GM10248 (cell line): ENCODE results near the gene LRRK1.
A peak's percentile ranks its signal among the peaks of the same experiment; 100 is the strongest.

Experiments
- CTCF ChIA-PET: fragments of 300-600 bp; sonication (Branson Sonifier 250); formaldehyde crosslinking; extraction: SDS; loops from one replicate; lab custom pipeline; 2021; ENCODE audit warnings: antibody characterized with exemption; lab: Yijun Ruan, JAX
- POLR2A ChIA-PET: fragments of 350-650 bp; sonication (Branson Sonifier 250); formaldehyde crosslinking; extraction: SDS; loops from one replicate; lab custom pipeline; 2020; ENCODE audit warnings: antibody characterized with exemption; lab: Yijun Ruan, JAX
- DNase-seq: peaks from one replicate; pipeline ENCODE4 v3.0.0; 2012; ENCODE audit errors: extremely low spot score
- CTCF ChIP-seq: IDR thresholded peaks from 2 replicates; pipeline ENCODE4 v1.5.1; 2012; ENCODE audit warnings: mild to moderate bottlenecking, low read depth; ENCODE audit errors: extremely low read depth, missing control alignments, control extremely low read depth

The LRRK1 gene

GRCh38 chr15:100918690-100919480 is at the start of gene LRRK1:
Gene LRRK1, plus strand, starts transcription at chr15:100919357. Its CDS starts 5,276 bp downstream, at chr15:100924633.
- TF ChIP-seq CTCF: no peak
- ChIA-PET POLR2A (interaction anchor here (1.1 kb wide), 1 partner anchor 88 kb away, joined by 3 read pairs; no protein-coding TSS in a partner anchor), CTCF (interaction anchor here (0.8 to 17.0 kb wide), 33 partner anchors 10 to 340 kb away, joined by 3 to 550 read pairs (median 5); partner anchors contain the start of gene ALDH1A3)
- DNase-seq: peak; percentile 65

GRCh38 chr15:100873029-100873677 is 46.0 kb upstream of the LRRK1 start:
- ChIA-PET CTCF (interaction anchor here (0.7 to 2.8 kb wide), 45 partner anchors 9 to 942 kb away, joined by 3 to 14 read pairs (median 5); no protein-coding TSS in a partner anchor), POLR2A (no interaction called here)
- DNase-seq: peak; percentile 74
- TF ChIP-seq CTCF: peak; percentile 87

- no peak for TF ChIP-seq CTCF
- POLR2A ChIA-PET: no interaction called here
- DNase-seq: no peak
- CTCF ChIA-PET: interaction anchor here (0.8 to 2.7 kb wide), 11 partner anchors 16 to 1603 kb away, joined by 3 to 10 read pairs (median 3); no protein-coding TSS in a partner anchor
These were observed 43.7 kb upstream of the LRRK1 start for GRCh38 chr15:100875495-100875894.

- CTCF ChIA-PET: interaction anchor here (0.8 to 2.7 kb wide), 10 partner anchors 9 to 526 kb away, joined by 3 to 10 read pairs (median 3); no protein-coding TSS in a partner anchor
- DNase-seq: no peak
- no peak for TF ChIP-seq CTCF
- POLR2A ChIA-PET: no interaction called here
These were observed 43.2 kb upstream of the LRRK1 start for GRCh38 chr15:100875976-100876375.

- ChIA-PET CTCF (interaction anchor here (1.0 to 1.7 kb wide), 3 partner anchors 13 to 142 kb away, joined by 3 to 4 read pairs (median 3); no protein-coding TSS in a partner anchor), POLR2A (no interaction called here)
- DNase-seq: no peak
- TF ChIP-seq CTCF: no peak
These were observed 41.6 kb upstream of the LRRK1 start for GRCh38 chr15:100877551-100877950.

GRCh38 chr15:100878130-100878529 is 41.0 kb upstream of the LRRK1 start:
- ChIA-PET POLR2A (no interaction called here), CTCF (interaction anchor here (0.8 to 1.7 kb wide), 5 partner anchors 11 to 141 kb away, joined by 3 to 5 read pairs (median 3); no protein-coding TSS in a partner anchor)
- no peak for TF ChIP-seq CTCF
- no peak for DNase-seq
